ENCODE data around the gene ISL2. TPM values are rescaled to one million over a fixed set of nuclear protein-coding genes. Genes with fewer than 3 reads are reported as not detected.
"Not testable (repeated sequence)": the region's sequence is repeated elsewhere in the genome, so short reads cannot be mapped to it uniquely, and the experiment has no call there.

The ISL2 gene
- total and polyA plus RNA-seq, 2 of the 4 experiments (the other 2 are of a cell fraction), result 1.3 to 3.6 TPM

- BruUV-seq (replicated peaks), result no TSS peak
- peak overlapping the region; percentile 6; the same call in 1 of the 2 replicates for H3K27ac ChIP-seq (ENCODE audit: insufficient read depth, low read length)
- ATAC-seq (ENCODE audit: low read depth) (no peak), DNase-seq (peak; percentile 33)
- H3K56ac ChIP-seq (ENCODE audit: extremely low read depth, insufficient read depth, low read length), result no peak overlapping the region
- H2BK15ac ChIP-seq (ENCODE audit: low read depth, low read length), result peak overlapping the region; percentile 72; the same call in 1 of the 3 replicates
- peak overlapping the region; percentile 76 for H2BK20ac ChIP-seq (ENCODE audit: low read depth, low read length)
- 0 out of 2 replicates have a peak overlapping the region, but pooled peaks have one; percentile 4 for H4K5ac ChIP-seq (ENCODE audit: low read depth, low read length)
- peaks cover 10% of the 10 kb centered on the region for H3K4me1 ChIP-seq (ENCODE audit: control insufficient read depth, insufficient read depth, low read length)
- peak overlapping the region; percentile 42 for H2BK5ac ChIP-seq (ENCODE audit: low read depth, low read length, poor library complexity, severe bottlenecking)
- H3K4me3 ChIP-seq (ENCODE audit: insufficient read depth, low read depth, low read length), result no peak overlapping the region
- no peak for TF ChIP-seq RFX5 (IDR thresholded peaks at IDR 0.05; ENCODE audit: low read depth, low read length)
- no peak for TF ChIP-seq BHLHE40 (IDR thresholded peaks at IDR 0.05; ENCODE audit: low read depth, low read length)
- TF ChIP-seq MAFK (IDR thresholded peaks at IDR 0.05; ENCODE audit: low read depth, low read length), result no peak
- TF ChIP-seq FOS (IDR thresholded peaks at IDR 0.05; ENCODE audit: low read depth, low read length), result no peak
- peaks cover 2% of the 10 kb centered on the region; the same call in 1 of the 2 replicates for H3K27me3 ChIP-seq (ENCODE audit: control insufficient read depth, insufficient read depth, low read length)
- no peaks in the 10 kb centered on the region for H3K36me3 ChIP-seq (ENCODE audit: control insufficient read depth, insufficient read depth, low read length)
- H3K9ac ChIP-seq (ENCODE audit: low read depth, low read length), result no peak overlapping the region
- WGBS, 2 experiments (ENCODE audit: extremely low coverage in 2 of 2, insufficient read length in 1 of 2), result 93% methylated on average over 2 of the region's 7 CpGs; no CpG with 5 or more reads in 1 of the 2 experiments
- H3K23ac ChIP-seq (ENCODE audit: low read depth, low read length), result peak overlapping the region; percentile 14; the same call in 1 of the 2 replicates
- no peak overlapping the region for H3K4me2 ChIP-seq (ENCODE audit: low read depth, low read length)
- dilution Hi-C loops (cut with HindIII; ENCODE audit: low sequenced_read_pairs, unreplicated experiment) (no loop called here), intact Hi-C loops (cut with micrococcal nuclease) (no loop called here), in situ Hi-C loops (cut with MboI; ENCODE audit: low sequenced_read_pairs) (no loop called here)
- peak overlapping the region; percentile 57 for H2AK9ac ChIP-seq (replicated peaks; ENCODE audit: low read depth, low read length, poor library complexity)
- H3K9me3 ChIP-seq (ENCODE audit: control insufficient read depth, insufficient read depth, low read length), result no peaks in the 10 kb centered on the region
- ChIA-PET CTCF (interaction anchor here (1.0 kb wide), 1 partner anchor 12 kb away, joined by 3 read pairs; no protein-coding TSS in a partner anchor), POLR2A (ENCODE audit: unreplicated experiment) (interaction anchor here (0.6 kb wide), 1 partner anchor 125 kb away, joined by 3 read pairs; no protein-coding TSS in a partner anchor)
- peaks cover 9% of the 10 kb centered on the region for H3K9me1 ChIP-seq (ENCODE audit: insufficient read depth, low read length)
- H4K8ac ChIP-seq (ENCODE audit: low read depth in 2 of 2, low read length in 2 of 2), result peak overlapping the region; percentile 6 to 75; a peak in 3 of 4 replicates
- H3K79me1 ChIP-seq (ENCODE audit: low read depth in 1 of 2, low read length in 2 of 2), result peaks cover 0 to 35% of the 10 kb centered on the region in 2 experiments; a peak in 2 of 4 replicates
- H4K20me1 ChIP-seq (ENCODE audit: insufficient read depth, low read length), result peaks cover 13% of the 10 kb centered on the region; the same call in 1 of the 2 replicates
- peak overlapping the region; percentile 78 for H4K91ac ChIP-seq (ENCODE audit: insufficient read depth, low read depth, low read length)
- peak overlapping the region; percentile 56 for H3K14ac ChIP-seq (replicated peaks; ENCODE audit: low read depth, low read length)
- peak overlapping the region; percentile 27; the same call in 1 of the 2 replicates for H2AK5ac ChIP-seq (ENCODE audit: low read depth, low read length)
- peak overlapping the region; percentile 9 for H2AFZ ChIP-seq (replicated peaks; ENCODE audit: low read length, poor library complexity)
- 0 out of 2 replicates have a peak overlapping the region, but pooled peaks have one; percentile 22 for H3K18ac ChIP-seq (ENCODE audit: low read depth, low read length)
- H3K4ac ChIP-seq (ENCODE audit: low read depth, low read length), result peak overlapping the region; percentile 47
- peak overlapping the region; percentile 84 for H2BK120ac ChIP-seq (ENCODE audit: low read depth, low read length)
Observed at GRCh38 chr15:76312540-76313174, 23.9 kb upstream of the ISL2 start.

- Histone ChIP-seq H2BK15ac (ENCODE audit: low read depth, low read length) (0 out of 3 replicates have a peak overlapping the region, but pooled peaks have one; percentile 54), H3K4ac (ENCODE audit: low read depth, low read length) (peak overlapping the region; percentile 47; the same call in 1 of the 2 replicates), H2AFZ (replicated peaks; ENCODE audit: low read length, poor library complexity) (peak overlapping the region; percentile 9), H3K27ac (ENCODE audit: insufficient read depth, low read length) (peak overlapping the region; percentile 6; the same call in 1 of the 2 replicates), H4K91ac (ENCODE audit: insufficient read depth, low read depth, low read length) (peak overlapping the region; percentile 50), H2AK5ac (ENCODE audit: low read depth, low read length) (peak overlapping the region; percentile 83; the same call in 1 of the 2 replicates), H3K14ac (replicated peaks; ENCODE audit: low read depth, low read length) (peak overlapping the region; percentile 19), H2BK120ac (ENCODE audit: low read depth, low read length) (peak overlapping the region; percentile 84), H3K23ac (ENCODE audit: low read depth, low read length) (peak overlapping the region; percentile 14; the same call in 1 of the 2 replicates), H3K4me1 (ENCODE audit: control insufficient read depth, insufficient read depth, low read length) (peaks cover 10% of the 10 kb centered on the region), H2BK20ac (ENCODE audit: low read depth, low read length) (peak overlapping the region; percentile 93; the same call in 1 of the 2 replicates), H3K18ac (ENCODE audit: low read depth, low read length) (0 out of 2 replicates have a peak overlapping the region, but pooled peaks have one; percentile 22), H4K8ac (ENCODE audit: low read depth in 2 of 2, low read length in 2 of 2) (peak overlapping the region in 1 of 2 experiments; percentile 75; a peak in 2 of 4 replicates), H2BK5ac (ENCODE audit: low read depth, low read length, poor library complexity, severe bottlenecking) (peak overlapping the region; percentile 42), H3K79me1 (ENCODE audit: low read depth in 1 of 2, low read length in 2 of 2) (peaks cover 0 to 32% of the 10 kb centered on the region in 2 experiments; a peak in 2 of 4 replicates)
- POLR2A ChIA-PET (ENCODE audit: unreplicated experiment), result interaction anchor here (0.6 kb wide), 1 partner anchor 126 kb away, joined by 3 read pairs; no protein-coding TSS in a partner anchor
- H3K9me1 ChIP-seq (ENCODE audit: insufficient read depth, low read length); H4K20me1 ChIP-seq (ENCODE audit: insufficient read depth, low read length); ATAC-seq (ENCODE audit: low read depth); H3K27me3 ChIP-seq (ENCODE audit: control insufficient read depth, insufficient read depth, low read length); H3K9ac ChIP-seq (ENCODE audit: low read depth, low read length); H3K4me3 ChIP-seq (ENCODE audit: insufficient read depth, low read depth, low read length); H3K36me3 ChIP-seq (ENCODE audit: control insufficient read depth, insufficient read depth, low read length); intact Hi-C loops (cut with micrococcal nuclease); H4K5ac ChIP-seq (ENCODE audit: low read depth, low read length); DNase-seq; BruUV-seq (replicated peaks); H3K56ac ChIP-seq (ENCODE audit: extremely low read depth, insufficient read depth, low read length); in situ Hi-C loops (cut with MboI; ENCODE audit: low sequenced_read_pairs); dilution Hi-C loops (cut with HindIII; ENCODE audit: low sequenced_read_pairs, unreplicated experiment); H3K9me3 ChIP-seq (ENCODE audit: control insufficient read depth, insufficient read depth, low read length); H3K4me2 ChIP-seq (ENCODE audit: low read depth, low read length); H2AK9ac ChIP-seq (replicated peaks; ENCODE audit: low read depth, low read length, poor library complexity): not testable (repeated sequence)
- no CpG with 5 or more reads among the region's 4 CpGs for WGBS, 2 experiments (ENCODE audit: extremely low coverage in 2 of 2, insufficient read length in 1 of 2)
- CTCF ChIA-PET, result interaction anchor here (1.0 kb wide), 1 partner anchor 11 kb away, joined by 3 read pairs; no protein-coding TSS in a partner anchor
Observed at GRCh38 chr15:76313175-76313567, 23.4 kb upstream of the ISL2 start.
